HG03342 (cell line): ENCODE data around the gene OR2M5.

Source experiments
- ATAC-seq: cut with Tn5 transposase; IDR thresholded peaks from one replicate; pipeline ENCODE4 v1.9.1; 2021; ENCODE audit warnings: mild to moderate bottlenecking, moderate library complexity; ENCODE audit not compliant: unreplicated experiment

The OR2M5 gene, protein sequence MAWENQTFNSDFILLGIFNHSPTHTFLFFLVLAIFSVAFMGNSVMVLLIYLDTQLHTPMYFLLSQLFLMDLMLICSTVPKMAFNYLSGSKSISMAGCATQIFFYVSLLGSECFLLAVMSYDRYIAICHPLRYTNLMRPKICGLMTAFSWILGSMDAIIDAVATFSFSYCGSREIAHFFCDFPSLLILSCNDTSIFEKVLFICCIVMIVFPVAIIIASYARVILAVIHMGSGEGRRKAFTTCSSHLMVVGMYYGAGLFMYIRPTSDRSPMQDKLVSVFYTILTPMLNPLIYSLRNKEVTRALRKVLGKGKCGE

DNA sequence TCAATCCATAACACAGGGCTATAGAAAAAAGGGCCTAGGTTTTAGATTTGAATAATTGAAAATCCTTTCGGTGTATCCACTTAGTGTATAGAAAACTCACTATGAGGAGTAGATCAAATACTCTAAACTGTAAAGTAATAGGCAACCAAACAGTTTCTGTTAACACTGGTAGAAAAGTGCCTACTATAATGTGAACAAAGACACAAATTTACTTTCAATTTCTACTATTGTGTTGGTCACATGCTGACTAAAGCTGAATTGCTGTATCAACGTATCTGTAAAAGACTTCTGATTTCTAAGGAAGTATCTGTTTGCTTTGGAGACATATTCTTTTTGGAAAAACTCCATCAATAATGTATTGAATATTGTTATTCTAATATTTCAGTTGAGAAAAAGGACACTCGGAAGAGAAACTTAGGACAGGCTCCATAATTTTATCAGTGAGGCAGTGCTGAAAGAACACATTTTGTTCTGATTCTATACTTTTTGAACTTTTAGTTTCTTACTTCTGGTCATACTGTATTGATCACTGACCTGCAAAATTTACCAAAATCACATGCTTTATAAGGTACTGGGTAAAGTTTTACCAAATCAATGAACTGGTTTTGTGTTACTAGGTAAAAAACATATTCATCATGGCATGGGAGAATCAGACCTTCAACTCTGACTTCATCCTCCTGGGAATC, at the start of gene OR2M5:
Gene OR2M5, plus strand, starts transcription at position 636 of the 686 bp plus-strand sequence. Its CDS starts 0 bp downstream, at position 636.
- no peak for ATAC-seq

DNA sequence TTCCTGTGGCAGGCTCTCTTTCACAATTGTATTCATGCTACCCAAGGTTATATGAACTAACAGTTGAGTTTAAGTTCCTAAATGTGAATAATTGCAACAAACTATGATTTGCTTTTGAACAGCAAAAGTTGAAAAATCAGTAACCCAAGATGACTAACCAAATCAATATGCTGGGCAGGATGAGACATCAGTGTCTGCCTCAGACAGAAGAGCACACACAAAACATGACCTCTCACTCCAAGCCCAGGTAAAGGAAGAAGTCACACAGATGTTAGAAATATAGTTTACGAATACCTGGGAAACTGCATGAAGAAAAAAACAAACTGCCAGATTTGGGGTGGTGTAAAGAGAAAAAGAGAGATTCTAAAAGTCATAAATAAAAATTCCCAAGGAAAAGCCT, 46.4 kb upstream of the OR2M5 start:
- no peak for ATAC-seq

DNA sequence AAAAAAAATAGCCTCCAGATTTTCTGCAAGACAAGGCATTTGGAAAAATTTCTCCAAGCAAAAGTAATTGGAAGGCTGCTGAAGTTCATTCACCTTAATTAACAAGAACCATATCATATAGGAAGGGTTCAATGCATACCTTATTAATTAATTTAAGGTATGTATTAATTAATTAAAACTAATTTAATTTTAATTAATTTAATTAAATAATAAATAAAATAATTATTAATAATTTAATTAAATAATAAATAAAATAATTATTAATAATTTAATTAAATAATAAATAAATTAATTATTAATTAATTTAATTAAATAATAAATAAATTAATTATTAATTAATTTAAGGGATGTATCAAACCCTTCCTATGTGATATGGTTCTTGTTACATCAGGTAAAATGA, 42.1 kb upstream of the OR2M5 start:
- ATAC-seq: no peak

DNA sequence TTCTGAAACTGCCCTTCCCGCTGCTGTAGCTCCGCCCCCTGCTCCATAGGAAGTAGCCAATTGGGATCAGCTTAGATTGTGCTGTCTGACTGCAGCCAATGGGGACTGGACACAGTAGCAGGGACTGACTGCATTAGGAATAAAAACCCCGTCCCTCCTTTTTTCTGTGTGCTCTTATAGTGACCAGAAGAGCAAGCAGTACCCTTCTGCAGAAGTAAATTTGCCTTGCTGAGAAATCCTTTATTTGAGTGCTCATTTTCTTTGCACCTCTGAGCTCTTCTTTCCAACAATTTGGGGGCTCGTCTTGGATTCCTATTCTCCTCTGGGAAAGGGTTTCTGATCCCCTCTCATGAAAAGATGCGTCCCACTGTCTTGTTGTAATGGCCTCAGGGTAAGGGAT, 33.8 kb upstream of the OR2M5 start:
- ATAC-seq: no peak

DNA sequence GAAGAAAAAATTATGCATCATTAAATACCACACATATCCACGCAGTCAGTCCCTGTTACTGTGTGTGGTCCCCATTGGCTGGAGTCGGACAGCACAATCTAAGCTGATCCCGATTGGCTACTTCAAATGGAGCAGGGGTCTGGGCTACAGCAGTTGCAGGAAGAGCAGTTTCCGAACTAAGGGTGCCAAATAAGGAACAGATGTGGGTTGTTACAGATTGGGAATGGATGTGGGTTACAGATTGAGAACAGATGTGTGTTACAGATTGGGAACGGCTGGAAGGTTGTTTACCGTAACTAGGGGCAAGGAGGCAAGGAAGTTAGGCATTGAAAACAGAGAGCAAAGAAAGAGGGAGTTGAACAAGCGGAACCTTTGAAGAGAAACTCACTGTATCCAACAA, 30.1 kb upstream of the OR2M5 start:
- ATAC-seq: no peak

DNA sequence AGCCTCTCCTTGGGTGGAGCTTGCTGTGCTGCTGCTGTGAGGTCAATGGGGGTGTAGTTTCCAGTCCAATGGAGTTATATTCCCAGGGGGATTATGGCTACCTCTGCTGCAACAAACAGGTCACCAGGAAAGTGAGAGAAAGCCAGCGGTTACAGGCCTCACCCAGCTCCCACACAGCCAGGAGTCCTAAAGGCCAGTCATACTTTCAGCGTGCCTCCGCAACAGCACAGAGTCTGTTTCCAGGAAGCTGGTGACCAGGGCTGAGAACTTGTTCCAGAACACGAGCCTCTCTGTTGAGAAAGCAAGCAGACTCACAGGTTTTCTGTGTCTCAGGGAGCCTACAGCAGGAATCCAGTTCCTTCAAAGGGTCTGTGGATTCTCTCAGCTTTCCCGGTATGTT, 17.3 kb upstream of the OR2M5 start:
- ATAC-seq: no peak

DNA sequence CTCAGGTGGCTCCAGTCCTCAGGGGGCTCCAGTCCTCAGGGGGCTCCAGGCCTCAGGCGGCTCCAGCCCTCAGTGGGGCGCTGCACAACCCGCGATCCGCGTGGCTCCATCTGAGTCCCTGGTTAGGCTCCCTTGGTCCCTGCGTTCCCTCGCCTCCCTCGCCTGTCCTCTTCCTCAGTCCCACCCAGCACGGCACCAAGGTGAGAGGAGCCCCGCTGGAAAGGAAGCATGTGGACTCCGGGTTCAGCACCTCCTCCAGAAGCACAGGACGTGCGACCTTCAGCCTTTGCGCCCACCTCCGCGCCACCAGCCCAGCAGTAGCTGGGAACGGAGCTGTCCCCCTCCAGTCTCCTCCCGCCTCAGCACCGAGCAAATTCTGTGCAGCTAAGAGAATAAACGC, 8.1 kb upstream of the OR2M5 start:
- ATAC-seq: no peak

DNA sequence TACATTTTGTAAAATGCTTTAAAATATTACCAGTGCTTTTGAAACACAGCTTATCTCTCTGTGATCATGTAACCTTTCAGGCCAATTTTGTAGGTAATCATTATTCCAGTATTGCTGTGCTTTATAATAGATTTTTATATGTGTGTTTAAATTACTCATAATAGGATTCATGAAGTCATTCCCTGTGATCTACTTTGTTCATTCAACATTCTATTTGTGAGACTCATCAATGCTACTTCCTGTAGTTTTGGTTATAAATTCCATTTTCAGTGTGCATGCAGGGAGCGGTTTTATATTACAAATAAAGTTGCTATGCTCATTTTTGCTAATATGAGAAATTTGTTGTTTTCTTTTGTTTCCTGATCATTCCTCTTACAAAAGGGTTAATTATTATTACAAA, 4.1 kb upstream of the OR2M5 start:
- ATAC-seq: no peak

DNA sequence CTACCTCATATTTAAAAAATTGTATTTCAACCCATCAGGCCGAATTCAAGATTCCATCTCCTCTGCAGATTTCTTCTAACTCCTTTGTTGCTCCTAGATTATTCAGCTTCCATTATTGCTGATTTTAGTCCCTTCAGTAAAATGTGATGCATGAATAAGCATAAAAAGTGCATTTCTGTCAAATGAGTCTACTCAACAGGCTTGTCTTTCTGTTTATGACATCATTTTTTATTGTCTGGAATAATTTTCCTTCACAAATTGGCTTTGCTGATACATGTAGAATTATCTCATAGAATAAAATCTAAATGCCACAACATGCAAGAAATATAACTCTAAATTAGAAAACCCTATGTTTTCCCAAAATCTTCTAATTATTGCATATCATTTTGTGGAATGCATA, 1.6 kb upstream of the OR2M5 start:
- no peak for ATAC-seq

DNA sequence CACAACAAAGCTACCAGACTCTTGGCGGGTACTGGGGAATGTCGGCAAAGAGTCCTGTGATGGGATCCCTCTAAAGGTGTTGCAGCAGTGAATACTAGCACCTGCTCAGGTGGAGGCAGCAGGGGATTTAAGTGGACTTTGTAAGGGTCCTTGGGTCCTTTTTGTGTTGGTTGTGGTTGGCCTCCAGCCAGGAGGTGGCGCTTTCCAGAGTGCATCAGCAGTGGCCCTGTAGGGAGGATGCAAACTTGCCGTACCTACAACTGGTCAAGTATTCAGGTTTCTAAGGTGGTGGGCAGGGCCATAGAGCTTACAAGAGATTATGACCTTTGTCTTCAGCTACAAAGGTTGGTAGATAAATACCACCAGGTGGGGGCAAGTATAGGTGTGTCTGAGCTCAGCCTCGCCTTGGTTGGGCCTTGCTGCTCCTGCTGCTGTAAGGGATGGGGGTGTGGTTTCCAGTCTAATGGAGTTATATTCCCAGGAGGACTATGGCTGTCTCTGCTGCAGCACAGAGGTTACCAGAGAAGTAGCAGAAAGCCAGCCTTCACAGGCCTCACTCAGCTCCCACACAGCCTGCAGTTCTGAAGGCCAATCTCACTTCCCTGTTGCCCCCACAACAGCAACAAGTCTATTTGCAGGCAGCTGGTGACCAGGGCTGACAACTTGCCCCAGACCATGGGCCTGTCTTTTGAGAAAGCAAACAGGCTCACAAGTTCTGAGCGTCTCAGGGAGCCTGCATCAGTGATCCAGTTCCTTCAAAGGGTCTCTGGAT, 7.3 kb downstream of the OR2M5 start:
- ATAC-seq: no peak

DNA sequence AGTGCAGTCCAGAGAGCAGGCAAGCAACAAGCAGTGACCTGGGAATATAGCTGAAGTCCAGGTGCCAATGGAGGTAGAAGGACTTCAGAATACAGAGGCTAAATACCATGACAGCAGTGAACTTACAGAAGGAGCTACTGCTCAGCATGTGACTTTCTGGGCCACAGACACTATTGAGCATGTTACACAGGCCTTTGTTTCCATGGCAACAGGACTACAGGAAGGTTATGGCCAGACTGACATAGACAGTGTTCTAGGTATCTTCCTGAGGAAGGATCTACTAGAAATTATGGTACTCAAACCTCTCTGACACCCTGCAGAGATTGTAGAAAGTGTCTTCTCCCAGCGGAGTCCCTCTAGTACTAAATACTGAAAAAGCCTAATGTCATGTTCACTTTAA, 11.0 kb downstream of the OR2M5 start:
- ATAC-seq: peak; percentile 59

DNA sequence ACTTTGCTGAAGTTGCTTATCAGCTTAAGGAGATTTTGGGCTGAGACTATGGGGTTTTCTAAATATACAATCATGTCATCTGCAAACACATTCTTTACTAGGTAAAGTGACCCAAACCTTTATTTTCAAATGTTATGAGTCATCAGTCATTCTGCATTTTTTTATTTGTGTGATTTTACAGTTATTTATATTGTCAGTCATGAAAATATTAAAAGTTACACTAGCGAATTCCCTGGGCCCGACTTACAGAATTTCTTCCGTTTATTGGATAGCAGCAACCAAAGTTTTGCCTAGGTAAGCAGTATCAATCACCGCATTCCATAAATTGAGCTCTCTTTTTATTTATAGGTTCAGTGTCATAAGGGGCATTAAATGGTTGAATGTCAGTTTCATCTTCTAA, 13.8 kb downstream of the OR2M5 start:
- ATAC-seq: no peak

DNA sequence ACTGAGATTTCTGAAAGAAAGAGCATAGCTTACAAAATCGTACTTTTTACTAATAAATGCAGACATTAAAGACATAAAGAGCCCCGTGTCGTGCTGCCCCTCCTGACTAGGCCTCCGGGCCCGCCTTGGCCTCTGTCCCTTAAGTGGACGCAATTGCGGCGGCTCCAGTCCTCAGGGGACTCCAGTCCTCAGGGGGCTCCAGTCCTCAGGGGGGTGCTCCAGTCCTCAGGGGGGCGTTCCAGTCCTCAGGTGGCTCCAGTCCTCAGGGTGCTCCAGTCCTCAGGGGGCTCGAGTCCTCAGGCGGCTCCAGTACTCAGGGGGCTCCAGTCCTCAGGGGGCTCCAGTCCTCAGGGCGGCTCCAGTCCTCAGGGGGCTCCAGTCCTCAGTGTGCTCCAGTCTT, 19.1 kb downstream of the OR2M5 start:
- no peak for ATAC-seq

DNA sequence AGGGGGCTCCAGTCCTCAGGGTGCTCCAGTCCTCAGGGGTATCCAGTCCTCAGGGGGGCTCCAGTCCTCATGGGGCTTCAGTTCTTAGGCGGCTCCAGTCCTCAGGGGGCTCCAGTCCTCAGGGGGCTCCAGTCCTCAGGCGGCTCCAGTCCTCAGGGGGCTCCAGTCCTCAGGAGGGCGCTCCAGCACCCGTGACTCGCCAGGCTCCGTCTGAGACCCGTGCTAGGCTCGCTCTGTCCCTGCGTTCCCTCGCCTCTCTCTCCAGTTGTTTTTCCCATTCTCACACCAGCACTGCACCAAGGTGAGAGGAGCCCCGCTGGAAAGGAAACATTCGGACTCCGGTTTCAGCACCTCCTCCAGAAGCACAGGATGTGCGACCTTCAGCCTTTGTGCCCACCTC, 20.2 kb downstream of the OR2M5 start:
- ATAC-seq: no peak

DNA sequence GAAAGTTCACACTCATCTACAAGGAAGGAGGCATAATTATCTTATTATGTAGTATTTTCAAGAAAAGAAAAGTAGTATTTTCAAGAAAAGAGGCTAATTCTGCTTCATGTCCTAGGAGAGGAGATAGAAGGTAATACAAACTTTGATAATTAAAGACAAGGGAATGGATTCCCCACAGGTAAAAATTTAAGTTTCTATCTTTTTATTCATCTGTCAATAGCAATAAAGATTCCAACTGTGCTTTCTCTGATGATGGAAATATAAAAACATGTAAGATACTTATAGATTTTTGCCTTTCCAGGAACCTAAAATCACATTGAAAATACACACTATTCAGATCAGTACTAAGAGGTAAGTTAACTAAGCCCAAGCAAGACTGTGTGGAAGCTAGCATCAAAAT, 29.6 kb downstream of the OR2M5 start, which contains the start of gene OR2M2:
Gene OR2M2, plus strand, starts transcription at position 301 of the 400 bp plus-strand sequence. CDS start 5,165 bp downstream, outside the sequence.
- ATAC-seq: no peak

DNA sequence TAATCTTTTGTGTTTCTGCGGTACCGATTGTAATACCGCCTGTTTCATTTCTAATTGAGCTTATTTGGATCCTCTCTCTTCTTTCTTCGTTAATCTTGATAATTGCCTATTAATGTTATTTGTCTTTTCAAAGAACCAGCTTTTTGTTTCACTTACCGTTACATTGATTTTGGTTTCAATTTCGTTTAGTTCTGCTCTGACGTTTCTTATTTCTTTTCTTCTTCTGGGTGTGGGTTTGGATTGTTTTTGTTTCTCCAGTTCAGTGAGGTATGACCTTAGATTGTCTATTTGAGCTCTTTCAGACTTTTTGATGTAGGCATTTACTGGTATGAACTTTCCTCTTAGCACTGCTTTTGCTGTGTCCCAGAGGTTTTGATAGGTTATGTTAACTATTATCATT, 39.0 kb downstream of the OR2M5 start:
- no peak for ATAC-seq

DNA sequence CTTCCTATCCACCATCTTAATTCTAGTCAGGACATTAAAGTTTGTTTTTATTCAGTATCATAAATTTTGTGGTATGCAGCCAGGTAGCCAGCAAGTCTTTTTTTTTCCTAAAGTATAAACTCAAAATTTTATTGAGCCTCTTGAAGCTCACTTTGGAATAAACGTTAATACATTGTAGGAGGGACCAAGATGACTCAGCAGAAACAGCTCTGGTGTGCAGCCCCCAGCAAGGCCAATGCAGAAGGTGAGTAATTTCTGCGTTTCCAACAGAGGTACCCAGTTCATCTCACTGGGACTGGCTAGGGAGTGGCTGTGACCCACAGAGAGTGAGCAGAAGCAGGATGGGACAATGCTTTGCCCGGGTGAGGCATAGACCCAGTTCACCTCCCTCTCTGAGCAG, 42.4 kb downstream of the OR2M5 start:
- ATAC-seq: no peak

DNA sequence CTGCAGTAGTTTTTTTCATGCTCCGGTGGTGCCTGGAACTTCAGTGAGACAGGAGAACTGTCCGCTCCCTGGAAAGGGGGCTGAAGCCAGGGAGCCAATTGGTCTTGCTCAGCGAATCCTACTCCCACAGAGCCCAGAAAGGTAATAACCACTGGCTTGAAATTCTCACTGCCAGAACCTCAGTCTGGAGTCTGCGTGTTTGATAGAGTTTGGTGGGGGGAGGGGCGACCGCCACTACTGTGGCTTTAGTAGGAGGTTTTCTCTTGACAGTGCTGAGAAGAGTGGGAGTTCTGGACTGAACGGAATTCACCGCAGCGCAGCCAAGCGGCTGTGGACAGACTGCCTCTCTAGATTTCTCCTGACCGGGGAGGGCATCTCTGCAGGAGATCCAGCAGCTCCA, 44.1 kb downstream of the OR2M5 start:
- no peak for ATAC-seq

DNA sequence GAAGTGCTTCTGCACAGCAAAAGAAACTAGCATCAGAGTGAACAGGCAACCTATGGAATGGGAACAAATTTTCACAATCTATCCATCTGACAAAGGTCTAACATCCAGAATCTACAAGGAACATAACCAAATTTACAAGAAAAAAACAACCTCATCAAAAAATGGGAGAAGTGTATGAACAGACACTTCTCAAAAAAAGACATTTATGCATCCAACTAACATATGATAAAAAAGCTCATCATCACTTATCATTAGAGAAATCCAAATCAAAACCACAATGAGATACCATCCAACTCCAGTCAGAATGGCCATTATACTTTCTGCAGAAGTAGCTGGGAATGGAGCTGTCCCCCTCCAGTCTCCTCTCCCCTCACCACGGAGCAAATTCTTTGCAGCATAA, 49.2 kb downstream of the OR2M5 start:
- no peak for ATAC-seq
